ENCODE measurements around the gene TAF4. TPM values are rescaled to one million over a fixed set of nuclear protein-coding genes. Genes with fewer than 3 reads are reported as not detected.

TAF4 gene
- total RNA-seq, 1 donor from 2014 or later: 26.0 TPM

DNA sequence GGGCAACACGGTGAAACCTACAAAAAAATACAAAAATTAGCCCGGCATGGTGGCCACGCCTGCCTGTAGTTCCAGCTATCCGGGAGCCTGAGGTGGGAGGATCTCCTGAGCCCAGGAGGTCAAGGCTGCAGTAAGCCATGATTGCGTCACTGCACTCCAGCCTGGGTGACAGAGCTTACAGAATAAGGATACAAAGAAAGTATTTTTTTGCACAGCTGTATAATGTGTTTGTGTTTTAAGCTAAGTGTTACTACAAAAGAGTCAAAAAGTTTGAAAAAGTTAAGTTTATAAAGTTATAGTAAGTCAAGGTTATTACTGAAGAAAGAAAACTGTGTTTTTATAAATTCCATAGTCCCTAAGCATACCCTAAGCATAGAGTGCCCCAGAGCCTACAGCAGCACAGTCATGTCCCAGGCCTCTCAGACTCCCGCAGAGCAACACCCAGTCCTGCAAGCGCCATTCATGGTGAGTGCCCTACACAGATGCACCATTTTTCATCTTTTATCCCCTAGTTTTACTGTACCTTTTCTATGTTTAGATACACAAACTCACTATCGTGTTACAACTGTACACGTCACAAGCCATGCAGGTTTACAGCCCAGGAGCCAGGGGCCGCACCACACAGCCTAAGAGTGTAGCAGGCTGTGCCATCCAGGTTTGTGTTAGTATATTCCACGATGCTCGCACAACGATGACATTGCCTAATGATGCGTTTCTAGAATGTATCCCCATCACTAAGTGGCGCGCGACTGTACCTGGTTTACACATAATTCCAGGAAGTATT, 22.4 kb downstream of the TAF4 start:
- no peak for DNase-seq (ENCODE audit: low spot score)

DNA sequence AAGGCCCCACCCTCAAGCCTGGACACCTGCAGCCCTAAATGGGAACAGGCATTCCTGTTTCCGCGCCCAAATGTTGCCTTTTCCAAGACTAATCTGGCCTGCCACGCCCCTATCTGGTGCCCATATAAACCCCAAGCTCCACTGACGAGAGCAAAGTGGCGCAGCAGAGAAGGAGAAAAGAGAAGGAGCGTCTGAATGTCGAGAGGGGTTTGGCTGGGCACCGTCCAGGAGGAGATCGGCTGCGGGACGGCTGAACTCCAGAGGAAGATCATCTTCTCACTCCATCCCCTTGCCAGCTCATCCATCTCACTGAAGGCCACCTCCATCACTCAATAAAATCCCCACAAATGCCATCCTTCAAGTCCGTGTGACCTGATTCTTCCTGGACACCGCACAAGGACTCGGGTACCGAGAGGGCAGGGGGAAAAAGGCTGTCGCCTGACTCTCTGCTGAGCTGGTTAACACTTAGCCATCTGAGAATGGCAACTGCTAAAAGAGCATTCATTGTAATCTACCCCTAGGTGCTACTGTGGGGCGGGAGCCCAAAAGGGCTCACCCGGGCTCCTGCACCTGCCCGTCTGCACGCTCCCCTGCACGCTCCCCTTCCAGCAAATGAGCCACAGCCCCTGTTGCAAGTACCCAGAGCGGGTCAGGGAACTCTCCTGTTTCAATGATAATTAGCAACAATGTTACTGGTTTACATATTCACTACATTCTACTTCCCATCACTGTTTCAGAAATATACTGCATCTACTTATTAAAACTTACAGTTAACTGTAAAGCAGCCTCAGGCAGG, 23.5 kb downstream of the TAF4 start:
- DNase-seq (ENCODE audit: low spot score): no peak

DNA sequence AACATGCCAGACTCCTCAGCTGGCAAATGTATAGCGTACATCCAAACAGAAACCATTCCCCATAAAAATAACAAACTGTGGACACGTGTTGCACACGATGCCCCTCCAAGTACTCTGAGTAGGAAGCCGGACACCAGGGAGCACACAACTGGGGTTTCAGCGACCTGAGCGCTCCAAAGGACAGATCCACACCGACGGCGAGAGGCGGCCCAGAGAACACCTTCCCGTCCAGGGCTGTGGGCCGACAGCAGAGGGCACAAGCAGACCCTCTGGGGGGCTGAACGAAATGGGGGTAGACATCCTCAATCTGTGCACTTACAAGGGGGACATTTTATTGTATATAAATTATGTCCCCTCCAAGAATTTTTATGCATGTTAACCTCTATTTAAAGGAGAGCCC, 24.7 kb downstream of the TAF4 start:
- no peak for DNase-seq (ENCODE audit: low spot score)

DNA sequence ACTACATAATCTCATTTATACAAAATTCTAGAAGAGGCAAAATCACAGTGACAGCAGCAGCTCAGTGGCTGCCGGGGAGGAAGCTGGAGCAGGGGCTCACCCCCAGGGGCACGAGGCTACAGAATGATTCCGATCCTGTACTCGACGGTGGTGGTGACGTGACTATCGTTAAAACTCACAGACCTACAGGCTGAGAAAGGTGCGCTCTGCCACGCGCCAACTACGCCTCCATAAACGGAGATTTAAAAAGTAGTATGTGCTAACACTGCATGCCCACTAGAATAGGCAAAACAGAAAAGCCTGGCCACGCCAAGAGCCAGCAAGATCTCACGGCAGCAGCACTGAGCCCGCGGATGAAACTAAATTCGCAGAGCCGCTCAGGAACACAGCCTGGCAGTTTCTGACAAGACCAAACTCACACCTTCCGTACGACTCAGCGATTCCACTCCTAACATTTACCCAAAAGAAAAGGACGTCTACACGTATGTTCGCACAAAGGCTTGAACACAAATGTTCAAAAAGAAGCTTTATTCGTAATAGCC, 25.2 kb downstream of the TAF4 start:
- DNase-seq (ENCODE audit: low spot score): no peak

DNA sequence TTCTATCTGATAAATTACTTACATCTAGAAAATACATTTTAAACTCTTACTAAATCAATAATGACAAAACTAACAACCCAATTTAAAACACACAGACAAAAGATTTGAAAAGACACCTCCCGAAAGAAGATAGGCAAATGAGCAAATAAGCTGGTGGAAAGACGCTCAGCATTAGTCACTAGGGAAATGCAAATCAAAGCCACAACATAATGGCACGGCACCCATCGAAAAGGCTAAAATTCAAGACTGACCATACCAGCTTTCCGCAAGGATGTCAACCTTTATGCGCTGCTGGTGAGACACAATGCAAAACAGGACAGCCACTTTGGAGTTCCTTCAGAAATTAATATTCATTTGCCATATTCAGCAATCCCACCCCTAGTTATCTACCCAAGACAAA, 25.9 kb downstream of the TAF4 start:
- DNase-seq (ENCODE audit: low spot score): no peak

DNA sequence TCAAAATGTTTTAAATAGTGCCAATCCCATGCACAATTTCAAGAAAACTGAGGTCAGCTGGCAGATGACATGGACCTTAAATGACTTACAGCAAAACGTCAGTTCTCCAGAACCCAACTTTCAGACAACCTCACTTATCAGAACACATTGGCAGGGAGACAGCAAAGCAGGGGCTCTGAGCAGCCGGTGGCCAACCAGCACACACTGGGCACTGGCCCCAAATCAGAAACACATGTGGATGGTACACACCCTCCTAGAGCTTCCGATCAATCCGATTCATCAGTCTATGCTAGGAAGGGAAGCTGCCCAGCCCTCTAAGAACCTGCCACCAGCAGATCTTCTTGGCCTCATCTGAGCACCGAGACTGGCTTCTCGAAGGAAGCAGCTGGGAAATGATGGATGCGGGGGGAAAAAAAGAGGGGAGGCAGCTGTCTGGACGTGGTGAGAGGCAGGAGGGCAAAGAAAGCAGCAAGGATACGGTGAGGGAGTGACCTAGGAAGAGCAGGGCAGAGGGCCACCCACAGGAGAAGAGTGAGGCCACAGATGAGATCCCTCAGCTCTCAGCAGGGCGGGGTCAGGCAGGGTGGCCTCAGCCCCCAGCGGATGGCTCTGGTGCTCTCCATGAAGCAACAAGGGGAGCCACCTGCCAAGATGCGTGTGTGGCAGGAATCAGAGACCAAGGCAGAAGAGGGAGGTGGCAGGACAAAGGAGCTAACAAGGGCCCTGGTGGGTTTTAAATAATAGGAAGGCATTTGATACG, 32.9 kb downstream of the TAF4 start:
- no peak for DNase-seq (ENCODE audit: low spot score)

DNA sequence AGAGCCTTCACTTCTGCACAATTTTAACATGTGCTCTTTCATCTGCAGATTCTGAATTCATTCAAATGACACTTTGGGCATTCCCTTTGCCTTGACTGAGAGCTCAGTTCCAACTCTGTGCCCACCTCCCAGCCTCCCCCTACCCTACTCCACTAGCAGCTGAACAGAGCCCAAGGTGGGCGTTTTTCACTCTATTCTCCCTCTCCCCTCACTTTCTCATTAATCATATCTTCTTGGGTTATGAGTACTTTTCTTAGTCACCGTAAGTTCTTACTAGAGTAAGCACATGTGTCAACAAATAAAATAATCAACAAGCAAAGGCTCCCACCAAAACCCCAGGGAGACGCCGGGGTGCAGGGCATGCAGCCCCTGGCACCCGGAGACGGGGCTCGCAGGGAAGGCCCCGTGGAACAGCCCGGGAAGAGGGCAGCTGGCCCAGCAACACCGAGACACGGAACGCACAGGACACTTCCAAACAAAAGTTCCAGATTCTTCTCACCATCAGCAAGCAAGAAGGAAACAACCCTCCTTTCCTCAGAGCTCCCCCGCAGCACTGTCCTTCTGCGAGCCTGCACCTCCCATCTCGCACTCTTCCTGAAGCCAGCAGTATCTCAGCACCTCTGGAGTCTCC, 34.1 kb downstream of the TAF4 start:
- no peak for DNase-seq (ENCODE audit: low spot score)

DNA sequence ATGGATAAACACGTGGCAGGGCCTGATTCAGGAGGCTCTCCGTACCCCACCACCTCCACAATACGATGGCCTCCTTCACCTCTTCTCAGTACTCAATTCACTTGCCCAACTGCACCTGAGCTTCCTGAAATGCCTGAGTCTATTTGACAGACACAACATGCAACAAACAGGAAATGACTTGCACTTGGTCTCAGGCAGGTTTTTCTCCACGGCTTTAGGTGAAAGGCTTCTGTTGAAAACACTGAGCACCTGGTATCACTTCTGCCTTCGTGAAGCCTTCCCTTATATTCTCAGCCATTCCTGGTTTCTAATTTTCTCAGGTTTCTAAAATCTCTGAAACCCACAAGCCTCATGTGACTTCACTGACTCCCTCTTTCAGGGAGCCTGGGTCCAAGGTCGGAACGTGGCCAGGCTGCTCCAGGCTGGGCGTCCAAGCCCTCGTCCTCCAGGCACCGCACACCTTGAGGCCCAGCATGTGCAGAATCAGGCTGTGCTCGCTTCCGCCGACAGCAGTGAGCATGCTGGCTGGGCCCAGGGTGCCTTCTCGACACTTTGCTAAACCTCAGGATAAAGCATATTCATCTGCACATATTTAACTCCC, 34.7 kb downstream of the TAF4 start:
- no peak for DNase-seq (ENCODE audit: low spot score)

DNA sequence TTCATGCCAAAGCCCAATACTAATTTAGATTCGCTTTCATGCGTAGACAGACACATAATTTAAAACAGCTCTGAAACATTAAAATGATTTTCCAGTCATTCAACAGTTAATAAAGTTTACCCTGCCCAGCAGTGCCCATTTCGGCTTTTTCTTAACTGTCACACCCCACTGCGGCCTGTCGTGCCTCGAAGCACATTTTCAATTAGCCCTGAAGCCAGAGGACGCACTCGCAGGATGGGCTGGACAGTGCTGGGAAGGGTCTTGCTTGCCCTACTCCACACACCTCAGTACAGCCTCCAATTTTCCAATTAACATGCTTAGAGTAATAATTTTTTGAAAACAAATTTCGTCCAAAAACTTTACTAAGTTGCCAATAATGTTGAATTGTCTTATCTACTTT, 35.3 kb downstream of the TAF4 start:
- no peak for DNase-seq (ENCODE audit: low spot score)

DNA sequence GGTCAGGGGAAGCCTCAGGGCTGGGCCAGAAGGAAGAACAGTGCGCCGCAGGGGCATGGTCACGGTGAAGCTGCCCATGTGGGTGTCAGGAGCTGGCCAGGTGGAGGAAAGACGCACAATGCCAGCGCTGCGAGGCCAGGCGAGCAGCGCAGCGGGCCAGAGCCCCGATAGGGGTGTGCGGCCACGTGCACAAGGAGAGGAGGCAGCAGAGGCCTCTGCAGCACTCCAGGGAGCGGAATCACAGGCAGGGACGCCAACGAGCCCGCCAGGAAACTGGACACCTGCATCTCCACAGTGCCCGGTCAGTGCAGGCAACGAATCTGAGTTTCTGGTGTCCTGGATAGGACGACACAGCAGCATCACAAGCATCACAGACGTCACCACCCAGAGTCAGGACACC, 35.7 kb downstream of the TAF4 start:
- no peak for DNase-seq (ENCODE audit: low spot score)

DNA sequence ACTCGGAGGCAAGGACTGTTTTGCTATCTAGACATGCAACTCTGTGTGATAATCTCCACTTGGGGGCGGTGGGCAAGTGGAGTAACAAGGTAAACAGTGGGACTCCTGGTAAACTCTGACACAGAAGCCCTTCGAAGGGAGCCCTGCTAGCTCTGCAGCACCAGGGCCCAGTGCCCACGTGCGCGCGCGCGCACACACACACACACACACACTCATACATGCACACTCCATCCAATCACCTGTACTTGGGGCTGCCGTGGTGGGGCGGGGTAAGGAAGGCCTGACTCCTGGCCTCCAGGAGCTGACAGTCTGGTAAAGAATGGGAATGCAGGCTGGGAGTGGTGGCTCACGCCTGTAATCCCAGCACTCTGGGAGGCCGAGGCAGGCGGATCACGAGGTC, 36.4 kb downstream of the TAF4 start:
- DNase-seq (ENCODE audit: low spot score): no peak

DNA sequence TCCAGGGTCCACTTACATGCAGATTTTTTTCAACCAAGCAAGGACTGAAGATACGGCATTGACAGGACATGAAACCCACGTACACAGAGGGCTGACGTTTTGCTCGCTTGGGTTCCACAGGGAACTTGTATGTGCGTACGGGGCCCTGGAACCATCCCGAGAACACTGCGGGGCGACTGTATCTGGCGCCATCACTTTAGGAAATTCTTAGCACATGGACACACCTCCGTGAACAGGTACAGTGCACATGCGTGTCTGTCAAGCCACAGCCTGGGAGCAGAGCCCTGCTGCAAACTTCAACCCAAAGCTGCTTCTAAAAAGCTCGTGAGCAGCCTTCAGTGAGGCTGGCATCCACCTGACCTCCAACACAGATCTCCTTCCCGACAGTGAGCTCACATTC, 37.3 kb downstream of the TAF4 start:
- DNase-seq (ENCODE audit: low spot score): no peak

DNA sequence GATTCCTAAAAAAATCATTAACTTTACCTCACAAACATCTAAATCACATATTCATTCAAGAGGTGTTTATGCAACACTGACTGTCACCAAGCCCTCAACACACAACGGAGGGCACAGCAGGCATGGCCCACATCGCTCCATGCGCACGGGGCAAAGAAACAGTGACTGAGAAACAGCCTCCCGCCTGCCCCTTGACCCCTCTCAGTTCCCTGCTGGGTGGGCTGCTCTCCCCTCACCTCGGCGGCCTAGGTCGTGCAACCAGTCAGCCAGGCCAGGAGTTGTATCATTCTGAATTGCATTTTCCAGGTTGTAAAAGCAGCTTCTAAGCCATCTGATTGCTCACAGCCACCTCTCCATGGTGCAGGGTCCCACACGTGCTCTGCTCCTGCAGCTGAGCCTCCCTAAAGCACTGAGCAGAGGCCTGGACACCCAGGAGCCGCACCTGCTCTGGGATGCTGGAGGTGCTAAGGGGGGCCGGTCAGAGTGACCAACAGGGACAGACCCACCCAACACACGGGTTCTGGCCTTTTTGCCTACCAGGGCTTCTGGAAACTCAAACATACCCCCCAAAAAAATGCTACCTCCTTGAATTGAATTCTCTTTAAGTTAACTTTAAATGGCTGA, 37.9 kb downstream of the TAF4 start:
- no peak for DNase-seq (ENCODE audit: low spot score)

DNA sequence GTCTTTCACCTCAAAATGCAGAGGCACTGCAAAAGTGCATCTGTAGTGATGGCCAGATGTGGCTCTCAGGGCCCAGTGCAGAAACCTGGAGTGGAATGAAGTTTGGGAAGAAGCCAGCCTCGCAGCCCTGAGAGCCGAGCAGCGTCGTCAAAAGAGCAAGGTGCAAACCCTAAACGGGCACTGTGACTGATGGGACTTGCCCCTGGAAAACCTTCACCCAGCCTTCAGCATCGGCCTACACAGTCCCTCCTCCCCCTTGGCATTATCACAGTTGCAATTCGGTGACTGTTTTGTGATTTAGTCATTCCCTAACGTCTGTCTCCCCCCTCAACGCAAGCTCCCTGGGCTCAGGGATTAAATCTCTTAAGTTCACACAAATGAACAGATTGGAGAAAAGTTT, 38.6 kb downstream of the TAF4 start:
- DNase-seq (ENCODE audit: low spot score): no peak

DNA sequence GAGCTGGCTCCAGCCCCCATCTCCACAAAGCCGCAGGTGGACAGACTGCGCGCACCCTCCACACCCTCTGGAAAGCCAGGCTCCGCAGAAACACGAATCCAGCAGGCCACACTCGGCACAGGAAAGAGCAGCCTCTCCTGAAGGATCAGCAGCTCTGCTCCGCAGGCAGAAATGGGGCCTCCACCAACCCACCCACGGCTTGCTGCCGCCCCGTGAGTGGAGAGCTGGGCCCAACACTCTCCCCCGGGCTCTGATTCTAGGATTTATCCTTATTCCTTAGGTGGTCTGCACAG, 39.2 kb downstream of the TAF4 start:
- DNase-seq (ENCODE audit: low spot score): no peak

DNA sequence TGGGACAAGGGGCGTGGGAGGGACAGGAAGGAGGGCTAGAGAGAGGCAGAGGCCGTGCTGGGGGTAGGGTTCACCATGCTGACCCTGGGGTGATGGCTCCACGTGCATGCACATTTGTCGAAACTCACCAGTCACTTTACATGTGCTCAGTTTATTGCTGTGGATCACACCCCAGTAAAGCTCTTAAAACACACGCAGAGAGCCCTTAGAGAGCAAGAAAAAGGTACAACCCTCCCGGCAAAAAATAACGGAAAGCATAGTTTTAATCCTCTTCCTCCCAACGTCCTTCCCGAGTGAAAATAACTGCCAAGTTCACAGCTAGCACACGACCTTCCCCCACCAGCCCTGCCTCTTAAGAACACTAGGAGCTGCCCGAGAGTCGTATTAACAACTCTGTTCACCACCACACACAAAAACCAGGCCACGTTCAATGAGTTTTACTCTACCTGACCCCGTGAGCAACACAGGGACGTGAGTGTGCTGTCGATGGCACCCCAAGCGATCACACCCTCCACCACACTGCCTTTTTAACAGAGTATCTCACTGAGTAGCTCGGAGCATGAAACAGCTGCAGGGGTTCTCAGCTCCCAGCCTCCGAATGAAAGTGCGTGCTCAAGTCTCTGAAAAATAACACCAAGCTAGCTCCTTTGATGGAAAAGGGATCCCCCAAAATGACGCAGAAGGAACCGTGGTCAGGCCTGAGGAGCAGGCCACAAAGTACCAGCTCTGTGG, 39.7 kb downstream of the TAF4 start:
- peak; percentile 20 for DNase-seq (ENCODE audit: low spot score)

DNA sequence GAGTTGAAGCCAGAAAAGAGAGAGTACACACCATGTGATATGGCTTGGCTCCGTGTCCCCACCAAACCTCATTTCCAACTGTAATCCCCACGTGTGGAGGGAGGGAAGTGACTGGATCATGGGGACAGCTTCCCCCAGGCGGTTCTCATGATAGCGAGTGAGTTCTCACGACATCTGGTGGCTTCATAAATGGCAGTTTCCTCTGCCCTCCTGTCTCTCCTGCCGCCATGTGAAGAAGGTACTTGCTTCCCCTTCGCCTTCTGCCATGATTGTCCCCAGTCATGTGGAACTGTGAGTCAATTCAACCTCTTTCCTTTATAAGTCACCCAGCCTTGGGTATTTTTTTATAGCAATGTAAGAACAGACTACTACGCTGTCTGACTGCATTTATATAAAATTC, 40.3 kb downstream of the TAF4 start:
- DNase-seq (ENCODE audit: low spot score): no peak

DNA sequence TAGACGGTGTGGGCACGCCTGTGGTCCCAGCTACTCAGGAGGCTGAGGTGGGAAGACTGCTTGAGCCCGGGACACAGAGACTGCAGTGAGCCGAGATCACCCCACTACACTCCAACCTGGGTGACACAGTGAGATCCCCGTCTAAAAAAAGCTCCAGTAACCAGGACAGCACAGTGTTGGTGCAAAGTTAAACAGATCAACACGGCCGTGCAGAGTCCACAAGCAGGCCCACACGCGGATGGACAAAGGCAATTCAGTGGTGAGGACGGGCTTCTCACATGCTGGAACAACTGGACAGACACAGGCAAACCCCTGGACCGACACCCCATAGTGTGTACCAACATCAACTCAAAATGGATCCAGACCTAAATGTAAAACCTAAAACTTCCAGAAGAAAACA, 41.7 kb downstream of the TAF4 start:
- no peak for DNase-seq (ENCODE audit: low spot score)

DNA sequence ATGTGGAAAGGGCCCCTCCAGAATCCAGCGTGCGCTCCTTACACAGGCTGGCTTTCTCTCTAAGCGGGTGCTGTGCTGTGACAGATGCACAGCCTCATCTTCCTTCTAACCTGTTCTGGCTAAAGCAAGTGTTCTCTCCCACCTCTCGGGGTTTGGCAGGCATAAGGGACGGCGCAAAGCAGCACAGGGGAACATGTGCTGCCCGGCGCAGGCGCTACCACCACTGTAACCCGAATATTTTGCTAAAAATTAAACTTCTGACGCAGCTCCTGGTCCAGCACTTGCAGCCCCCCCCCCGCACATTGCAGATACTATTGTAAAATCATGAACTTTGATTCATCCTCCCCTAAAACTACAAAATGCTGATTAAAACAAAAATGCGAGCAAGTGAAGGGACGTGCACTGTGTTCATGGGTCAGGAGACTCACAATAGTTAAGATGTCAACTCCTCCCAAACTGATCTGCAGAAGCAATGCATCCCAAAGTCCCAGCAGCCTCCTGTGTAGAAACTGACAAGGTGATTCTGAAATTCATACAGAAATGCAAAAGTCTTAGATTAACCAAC, 43.0 kb downstream of the TAF4 start:
- DNase-seq (ENCODE audit: low spot score): no peak

DNA sequence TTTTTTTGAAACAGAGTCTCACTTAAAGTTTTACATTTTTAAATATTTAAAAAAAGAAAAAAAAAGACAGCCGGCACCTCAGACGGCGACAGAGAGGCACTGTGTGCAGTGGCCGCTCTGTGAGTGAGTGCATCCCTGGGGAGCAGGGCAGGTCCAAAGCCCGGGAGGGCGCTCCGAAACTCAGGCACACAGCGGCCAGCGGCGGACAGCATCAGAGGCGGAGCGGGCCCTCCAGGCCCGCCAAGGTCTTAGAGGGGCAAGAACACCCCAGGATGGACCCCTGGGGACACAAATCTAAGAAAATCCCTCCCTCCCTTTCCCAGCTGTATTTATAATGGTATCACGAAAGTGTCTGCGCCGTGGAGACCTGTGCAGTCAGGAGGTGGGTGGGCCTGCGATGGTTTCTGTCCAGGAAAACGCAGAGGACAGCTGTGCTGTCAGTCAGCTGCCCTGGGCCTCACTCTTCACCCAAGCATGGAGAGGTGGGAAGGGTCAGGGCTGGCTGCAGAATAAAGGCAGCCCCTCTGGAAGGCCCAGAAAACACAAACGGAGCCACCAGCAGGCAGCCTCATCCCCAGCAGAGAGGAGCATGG, 43.8 kb downstream of the TAF4 start:
- no peak for DNase-seq (ENCODE audit: low spot score)
